Panc1 (cell line): ENCODE data around the gene ITGAX.

ENCODE experiments used
- SIN3A ChIP-seq: IDR thresholded peaks from 2 replicates; pipeline ENCODE4 v1.6.1; 2012; ENCODE audit warnings: low read depth, mild to moderate bottlenecking, low read length, moderate library complexity, borderline replicate concordance; ENCODE audit not compliant: insufficient read depth
- TCF7L2 ChIP-seq: IDR thresholded peaks from 2 replicates; pipeline ENCODE4 v1.6.1; 2011; ENCODE audit warnings: mild to moderate bottlenecking, low read depth, low read length, inconsistent platforms
- TF ChIP-seq, protein P1 (sequence below), 2 experiments: IDR thresholded peaks; 2 replicates each; pipeline ENCODE4 v1.6.1; 2011 to 2012; ENCODE audit warnings: low read depth in 2 of 2, control low read depth in 1 of 2, low read length in 1 of 2, mild to moderate bottlenecking in 1 of 2, moderate library complexity in 1 of 2; ENCODE audit not compliant: insufficient read depth in 1 of 2
- TF ChIP-seq, protein P2 (sequence below): fragments of 450-650 bp; IDR thresholded peaks from 2 replicates; pipeline ENCODE4 v1.5.1; 2017; ENCODE audit warnings: mild to moderate bottlenecking

DNA sequence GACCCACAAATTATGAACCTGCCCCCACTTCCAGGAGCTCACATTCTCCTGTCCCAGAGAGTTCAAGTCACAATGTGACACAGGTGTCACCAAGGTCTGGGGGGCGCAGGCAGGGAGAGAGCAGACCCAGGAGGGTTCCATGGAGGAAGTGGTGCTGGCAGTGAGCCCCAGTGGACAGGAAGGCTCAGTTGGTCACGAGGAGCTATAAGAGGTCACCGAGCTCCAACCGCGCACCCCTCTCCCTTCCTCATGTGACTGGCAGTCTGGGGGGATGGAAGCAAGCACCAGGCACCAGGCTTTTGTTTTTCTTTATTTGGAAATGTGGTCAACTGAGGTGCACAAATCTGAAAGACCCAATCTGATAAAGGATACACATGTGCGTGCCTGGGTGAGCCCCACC, 40.7 kb downstream of the ITGAX start:
- TF ChIP-seq, protein P1, sequence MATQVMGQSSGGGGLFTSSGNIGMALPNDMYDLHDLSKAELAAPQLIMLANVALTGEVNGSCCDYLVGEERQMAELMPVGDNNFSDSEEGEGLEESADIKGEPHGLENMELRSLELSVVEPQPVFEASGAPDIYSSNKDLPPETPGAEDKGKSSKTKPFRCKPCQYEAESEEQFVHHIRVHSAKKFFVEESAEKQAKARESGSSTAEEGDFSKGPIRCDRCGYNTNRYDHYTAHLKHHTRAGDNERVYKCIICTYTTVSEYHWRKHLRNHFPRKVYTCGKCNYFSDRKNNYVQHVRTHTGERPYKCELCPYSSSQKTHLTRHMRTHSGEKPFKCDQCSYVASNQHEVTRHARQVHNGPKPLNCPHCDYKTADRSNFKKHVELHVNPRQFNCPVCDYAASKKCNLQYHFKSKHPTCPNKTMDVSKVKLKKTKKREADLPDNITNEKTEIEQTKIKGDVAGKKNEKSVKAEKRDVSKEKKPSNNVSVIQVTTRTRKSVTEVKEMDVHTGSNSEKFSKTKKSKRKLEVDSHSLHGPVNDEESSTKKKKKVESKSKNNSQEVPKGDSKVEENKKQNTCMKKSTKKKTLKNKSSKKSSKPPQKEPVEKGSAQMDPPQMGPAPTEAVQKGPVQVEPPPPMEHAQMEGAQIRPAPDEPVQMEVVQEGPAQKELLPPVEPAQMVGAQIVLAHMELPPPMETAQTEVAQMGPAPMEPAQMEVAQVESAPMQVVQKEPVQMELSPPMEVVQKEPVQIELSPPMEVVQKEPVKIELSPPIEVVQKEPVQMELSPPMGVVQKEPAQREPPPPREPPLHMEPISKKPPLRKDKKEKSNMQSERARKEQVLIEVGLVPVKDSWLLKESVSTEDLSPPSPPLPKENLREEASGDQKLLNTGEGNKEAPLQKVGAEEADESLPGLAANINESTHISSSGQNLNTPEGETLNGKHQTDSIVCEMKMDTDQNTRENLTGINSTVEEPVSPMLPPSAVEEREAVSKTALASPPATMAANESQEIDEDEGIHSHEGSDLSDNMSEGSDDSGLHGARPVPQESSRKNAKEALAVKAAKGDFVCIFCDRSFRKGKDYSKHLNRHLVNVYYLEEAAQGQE (IDR thresholded peaks at IDR 0.05; ENCODE audit: insufficient read depth in 1 of 2, low read depth in 2 of 2, low read length in 1 of 2), result no peak
- TF ChIP-seq, protein P2, sequence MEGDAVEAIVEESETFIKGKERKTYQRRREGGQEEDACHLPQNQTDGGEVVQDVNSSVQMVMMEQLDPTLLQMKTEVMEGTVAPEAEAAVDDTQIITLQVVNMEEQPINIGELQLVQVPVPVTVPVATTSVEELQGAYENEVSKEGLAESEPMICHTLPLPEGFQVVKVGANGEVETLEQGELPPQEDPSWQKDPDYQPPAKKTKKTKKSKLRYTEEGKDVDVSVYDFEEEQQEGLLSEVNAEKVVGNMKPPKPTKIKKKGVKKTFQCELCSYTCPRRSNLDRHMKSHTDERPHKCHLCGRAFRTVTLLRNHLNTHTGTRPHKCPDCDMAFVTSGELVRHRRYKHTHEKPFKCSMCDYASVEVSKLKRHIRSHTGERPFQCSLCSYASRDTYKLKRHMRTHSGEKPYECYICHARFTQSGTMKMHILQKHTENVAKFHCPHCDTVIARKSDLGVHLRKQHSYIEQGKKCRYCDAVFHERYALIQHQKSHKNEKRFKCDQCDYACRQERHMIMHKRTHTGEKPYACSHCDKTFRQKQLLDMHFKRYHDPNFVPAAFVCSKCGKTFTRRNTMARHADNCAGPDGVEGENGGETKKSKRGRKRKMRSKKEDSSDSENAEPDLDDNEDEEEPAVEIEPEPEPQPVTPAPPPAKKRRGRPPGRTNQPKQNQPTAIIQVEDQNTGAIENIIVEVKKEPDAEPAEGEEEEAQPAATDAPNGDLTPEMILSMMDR, result no peak
- no peak for TF ChIP-seq TCF7L2
- no peak for TF ChIP-seq SIN3A
